GM10847 (cell line): Measurements from ENCODE around the gene ING3.
A peak's percentile ranks its signal among the peaks of the same experiment; 100 is the strongest.

Experiments used
- POLR2A ChIP-seq: IDR thresholded peaks from 2 replicates; pipeline ENCODE4 v1.6.1; 2011; ENCODE audit not compliant: insufficient read length; ENCODE audit errors: extremely low read depth

ING3 gene, protein sequence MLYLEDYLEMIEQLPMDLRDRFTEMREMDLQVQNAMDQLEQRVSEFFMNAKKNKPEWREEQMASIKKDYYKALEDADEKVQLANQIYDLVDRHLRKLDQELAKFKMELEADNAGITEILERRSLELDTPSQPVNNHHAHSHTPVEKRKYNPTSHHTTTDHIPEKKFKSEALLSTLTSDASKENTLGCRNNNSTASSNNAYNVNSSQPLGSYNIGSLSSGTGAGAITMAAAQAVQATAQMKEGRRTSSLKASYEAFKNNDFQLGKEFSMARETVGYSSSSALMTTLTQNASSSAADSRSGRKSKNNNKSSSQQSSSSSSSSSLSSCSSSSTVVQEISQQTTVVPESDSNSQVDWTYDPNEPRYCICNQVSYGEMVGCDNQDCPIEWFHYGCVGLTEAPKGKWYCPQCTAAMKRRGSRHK

GRCh38 chr7:120950539-120951308 lies at the start of gene ING3:
Gene ING3, plus strand, starts transcription at chr7:120950777. Its CDS starts 120 bp downstream, at chr7:120950897.
- TF ChIP-seq POLR2A, result peak; percentile 24

- no peak for TF ChIP-seq POLR2A
Observed at GRCh38 chr7:120915314-120916105, 35.1 kb upstream of the ING3 start.

DNA sequence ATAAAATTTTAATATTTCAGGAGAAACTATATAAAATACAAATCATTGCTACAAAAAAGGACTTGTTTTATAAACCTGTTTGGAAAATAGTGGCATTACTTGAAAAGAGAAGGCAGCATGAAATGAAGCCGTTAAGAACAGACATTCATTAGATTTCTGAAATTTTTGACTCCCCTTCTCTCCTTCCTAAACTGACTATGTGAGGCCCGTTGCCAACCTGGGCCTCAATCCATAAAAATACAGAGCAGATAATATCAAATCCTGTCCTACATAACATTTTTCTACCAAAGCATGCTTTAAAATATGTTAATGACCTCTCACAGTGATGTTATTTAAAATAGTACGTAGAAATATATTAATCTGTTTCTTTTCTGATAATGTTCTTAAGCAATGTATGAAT lies 34.5 kb upstream of the ING3 start:
- TF ChIP-seq POLR2A, result no peak

DNA sequence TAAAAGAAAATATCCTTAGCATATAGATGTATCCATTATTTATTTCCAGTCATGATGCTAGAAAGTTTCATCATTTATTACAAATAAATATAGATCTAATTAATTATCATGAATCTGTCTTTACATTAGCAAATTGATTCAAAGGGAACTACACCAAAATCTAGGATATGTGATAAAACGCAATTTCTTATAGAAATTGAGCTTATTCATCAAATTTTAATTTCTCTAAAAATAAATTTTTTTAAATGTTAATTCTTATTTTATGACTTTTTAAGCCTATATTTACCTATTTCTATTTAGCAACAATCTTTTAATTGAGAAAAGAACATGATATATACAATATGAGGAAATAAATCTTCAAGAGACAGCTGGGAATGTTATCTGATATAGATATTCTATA lies 34.0 kb upstream of the ING3 start:
- no peak for TF ChIP-seq POLR2A

- TF ChIP-seq POLR2A, result no peak
Observed at GRCh38 chr7:120919466-120919865, 31.1 kb upstream of the ING3 start.

DNA sequence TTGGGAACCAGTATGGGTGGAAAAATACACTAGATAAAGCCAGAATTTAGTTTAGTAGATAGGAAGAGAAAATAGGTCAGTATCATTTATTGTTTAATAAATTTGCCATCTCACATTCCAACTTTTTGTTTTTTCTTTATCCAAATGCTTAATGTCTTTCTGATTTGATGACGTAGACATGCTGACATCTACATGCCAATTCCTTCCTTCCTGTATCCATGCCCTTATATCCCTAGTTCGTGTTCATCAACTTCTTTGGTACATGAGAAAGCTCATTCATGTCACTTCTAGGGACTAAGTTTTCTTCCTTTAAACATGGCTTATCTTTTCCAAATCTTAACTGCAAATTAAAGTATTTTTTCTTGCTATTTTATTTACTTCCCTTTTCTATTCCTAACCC lies 30.5 kb upstream of the ING3 start:
- TF ChIP-seq POLR2A, result no peak

DNA sequence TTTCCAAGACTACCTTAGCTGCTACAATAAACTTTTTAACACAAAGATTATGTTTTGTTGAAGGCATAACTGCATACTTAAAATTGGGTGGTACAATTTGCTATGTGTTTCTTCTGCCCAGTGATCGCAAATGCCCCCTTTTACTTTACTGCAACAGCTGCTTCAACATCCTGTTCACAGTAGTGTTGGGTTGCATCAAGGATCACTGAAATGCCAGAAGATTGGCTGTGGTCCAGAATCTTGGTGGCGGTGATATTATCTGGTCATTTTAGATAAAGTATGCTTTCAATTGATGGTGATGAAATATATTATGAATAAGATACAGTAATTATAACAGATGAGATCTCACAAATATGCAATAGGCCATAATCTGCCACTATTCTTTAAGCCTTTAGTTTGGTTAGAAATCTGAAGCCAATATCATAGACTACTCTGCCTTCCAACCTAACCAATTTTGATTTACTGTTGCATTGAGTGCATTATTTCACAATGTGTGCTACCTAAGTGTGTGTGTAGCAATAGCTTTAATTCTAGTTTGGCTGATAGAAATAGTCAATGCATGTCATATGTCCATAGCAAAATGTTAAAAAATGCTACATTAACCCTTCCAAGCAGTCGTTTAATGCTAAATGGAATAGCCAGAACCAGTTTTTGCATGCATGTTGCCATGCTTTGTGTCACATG lies 29.8 kb upstream of the ING3 start:
- TF ChIP-seq POLR2A, result no peak

DNA sequence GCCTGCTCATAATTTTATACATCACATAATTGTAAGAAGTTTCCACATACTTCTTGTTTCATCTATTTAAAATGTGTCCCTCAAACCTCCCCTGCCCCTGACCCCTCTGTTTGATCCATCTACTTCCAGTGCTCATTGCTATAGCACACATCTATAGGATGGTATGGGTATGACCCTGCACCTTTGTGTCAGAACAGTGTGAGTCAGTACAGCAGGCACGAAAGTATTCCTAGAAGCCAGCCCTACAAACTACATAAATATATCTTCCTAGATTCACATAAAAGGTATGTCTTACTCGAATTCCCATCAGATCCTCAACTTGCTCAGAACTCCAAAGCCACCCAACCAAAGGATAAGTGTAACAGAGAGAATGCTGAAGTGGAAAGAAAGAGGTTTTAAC lies 25.7 kb upstream of the ING3 start:
- no peak for TF ChIP-seq POLR2A

DNA sequence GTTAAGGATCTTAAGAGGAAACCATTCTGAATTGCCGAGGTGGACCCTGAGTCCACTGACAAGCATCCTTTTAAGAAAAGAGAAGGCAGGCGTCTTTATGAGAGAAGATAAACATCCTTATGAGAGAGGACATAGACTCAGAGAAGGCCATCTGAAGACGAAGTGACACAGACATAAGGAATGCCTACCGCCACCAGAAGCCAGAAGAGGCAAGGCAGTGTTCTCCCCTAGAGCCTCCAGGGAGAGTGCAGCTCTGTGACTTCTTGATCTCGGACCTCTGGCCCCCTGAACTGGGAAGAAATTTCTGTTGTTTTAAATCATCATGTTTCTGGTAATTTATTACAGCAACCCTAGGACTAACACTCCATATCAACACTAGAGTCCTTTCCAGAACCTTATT lies 25.2 kb upstream of the ING3 start:
- no peak for TF ChIP-seq POLR2A

GRCh38 chr7:120926943-120927346 lies 23.6 kb upstream of the ING3 start:
- TF ChIP-seq POLR2A, result no peak

DNA sequence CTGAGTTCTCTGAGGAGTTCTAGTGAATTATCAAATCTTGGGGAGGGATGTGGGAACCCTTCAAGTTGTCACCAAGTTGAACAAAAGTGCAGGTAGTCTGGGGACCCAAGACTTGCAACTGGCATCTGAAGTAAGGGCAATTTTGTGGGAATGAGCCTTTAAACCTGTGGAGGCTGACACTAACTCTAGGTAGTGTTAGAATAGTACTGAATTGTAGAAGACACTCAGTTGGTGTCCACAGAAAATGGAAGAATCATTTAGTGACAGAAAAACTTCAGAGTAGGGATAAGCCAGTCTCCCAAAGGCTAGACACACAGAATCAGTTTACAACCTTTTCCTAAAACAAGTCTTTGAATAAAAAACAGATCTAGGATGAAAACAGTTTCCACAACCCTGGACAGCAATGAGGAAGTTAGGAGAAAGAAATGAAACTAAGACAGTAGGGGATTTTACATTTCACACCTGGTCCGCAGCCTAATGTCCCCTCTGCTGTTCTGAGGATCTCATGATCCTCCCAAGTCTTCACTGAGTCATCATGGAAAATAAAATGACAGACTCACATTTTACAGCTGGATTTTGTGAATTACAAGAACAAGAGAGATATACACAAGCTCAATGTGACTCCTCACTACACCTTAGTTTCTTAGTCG lies 23.0 kb upstream of the ING3 start:
- TF ChIP-seq POLR2A, result no peak

- TF ChIP-seq POLR2A, result no peak
Observed at GRCh38 chr7:120931243-120931642, 19.3 kb upstream of the ING3 start.

GRCh38 chr7:120933475-120933874 lies 17.1 kb upstream of the ING3 start:
- no peak for TF ChIP-seq POLR2A

GRCh38 chr7:120939345-120939744 lies 11.2 kb upstream of the ING3 start:
- TF ChIP-seq POLR2A, result no peak
